Measurements from ENCODE around the gene C10orf105. TPM values are rescaled to one million over a fixed set of nuclear protein-coding genes. Genes with fewer than 3 reads are reported as not detected.
A peak's percentile ranks its signal among the peaks of the same experiment; 100 is the strongest.

Gene C10orf105
- total and polyA plus RNA-seq, 7 experiments from 2014 or later, result 0.13 to 1.0 (median 0.19) TPM; not detected in 2

DNA sequence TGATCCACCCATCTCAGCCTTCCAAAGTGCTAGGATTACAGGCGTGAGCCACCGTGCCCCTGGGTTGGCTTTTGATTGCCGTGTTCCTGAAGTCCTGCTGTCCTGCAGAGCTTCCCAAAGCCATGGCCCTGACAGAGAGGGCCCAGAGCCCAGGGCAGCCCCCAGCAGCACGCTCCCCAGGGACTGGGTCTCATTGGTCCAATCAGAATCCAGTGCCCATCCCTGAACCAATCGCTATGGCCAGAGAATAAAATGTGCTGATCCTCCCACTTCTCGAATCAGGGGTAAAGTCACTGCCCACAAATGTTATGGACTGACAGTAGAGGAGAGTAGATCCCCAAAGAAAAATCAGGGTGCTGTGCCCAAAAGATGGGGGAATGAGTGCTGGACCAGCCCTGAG lies 5.0 kb upstream of the C10orf105 start:
- Mint-ChIP-seq H3K4me3 (peak overlapping the region in 2 of 10 donors; percentile 7 to 33), H3K27me3 (no peaks in the 10 kb centered on the region), H3K36me3 (no peaks in the 10 kb centered on the region), H3K9me3 (peaks cover 0 to 1% (median 0%) of the 10 kb centered on the region in 11 donors), H3K27ac (peak overlapping the region in 8 of 9 donors; percentile 36 to 81 (median 69)), H3K4me1 (peaks cover 48 to 89% (median 63%) of the 10 kb centered on the region in 7 donors)
- no peak for DNase-seq
- peaks cover 51 to 54% of the 10 kb centered on the region in 2 donors for H3K4me1 ChIP-seq (ENCODE audit: control insufficient read depth in 2 of 2, insufficient read depth in 2 of 2, low read length in 2 of 2)
- H3K27ac ChIP-seq (ENCODE audit: low read depth, low read length), result no peak overlapping the region
- ChIA-PET CTCF (interaction anchor here (0.9 to 6.4 kb wide), 8 partner anchors 11 to 49 kb away, joined by 3 to 48 read pairs (median 5); partner anchors contain the start of gene VSIR), POLR2A (interaction anchor here (1.6 to 23.5 kb wide), 6 partner anchors 10 to 46 kb away, joined by 3 to 521 read pairs (median 119); partner anchors contain the start of genes C10orf105 and VSIR)
- H3K36me3 ChIP-seq (ENCODE audit: control insufficient read depth in 2 of 3, insufficient read depth in 3 of 3, low read length in 3 of 3), result no peaks in the 10 kb centered on the region
- H3K4me3 ChIP-seq (ENCODE audit: low read length), result no peak overlapping the region
- intact Hi-C loops (cut with micrococcal nuclease), result no loop called here
- no peaks in the 10 kb centered on the region for H3K27me3 ChIP-seq (ENCODE audit: control insufficient read depth in 2 of 2, insufficient read depth in 2 of 2, low read length in 2 of 2)
- H3K9me3 ChIP-seq (ENCODE audit: control insufficient read depth in 2 of 3, low read length in 3 of 3), result no peaks in the 10 kb centered on the region
- ATAC-seq, result no peak

GRCh38 chr10:71723311-71723710 lies 3.7 kb upstream of the C10orf105 start:
- DNase-seq (no peak), ATAC-seq (no peak)
- H3K27me3 ChIP-seq (ENCODE audit: control insufficient read depth in 2 of 2, insufficient read depth in 2 of 2, low read length in 2 of 2), result no peaks in the 10 kb centered on the region
- no peaks in the 10 kb centered on the region for H3K36me3 Mint-ChIP-seq
- ChIA-PET CTCF (interaction anchor here (0.7 to 6.4 kb wide), 7 partner anchors 9 to 418 kb away, joined by 3 to 48 read pairs (median 5); partner anchors contain the start of gene VSIR), POLR2A (interaction anchor here (1.0 to 23.5 kb wide), 5 partner anchors 8 to 47 kb away, joined by 3 to 521 read pairs (median 136); partner anchors contain the start of genes C10orf105 and VSIR)
- H3K27me3 Mint-ChIP-seq, result no peaks in the 10 kb centered on the region
- H3K36me3 ChIP-seq (ENCODE audit: control insufficient read depth in 2 of 3, insufficient read depth in 3 of 3, low read length in 3 of 3), result no peaks in the 10 kb centered on the region
- H3K27ac Mint-ChIP-seq, result peak overlapping the region in 4 of 9 donors; percentile 38 to 62 (median 54)
- peaks cover 0 to 1% (median 0%) of the 10 kb centered on the region in 11 donors for H3K9me3 Mint-ChIP-seq
- no peak overlapping the region for H3K27ac ChIP-seq (ENCODE audit: low read depth, low read length)
- no peak overlapping the region for H3K4me3 ChIP-seq (ENCODE audit: low read length)
- H3K9me3 ChIP-seq (ENCODE audit: control insufficient read depth in 2 of 3, low read length in 3 of 3), result no peaks in the 10 kb centered on the region
- H3K4me3 Mint-ChIP-seq, result no peak overlapping the region
- peaks cover 44% of the 10 kb centered on the region in 2 donors for H3K4me1 ChIP-seq (ENCODE audit: control insufficient read depth in 2 of 2, insufficient read depth in 2 of 2, low read length in 2 of 2)
- intact Hi-C loops (cut with micrococcal nuclease), result no loop called here
- peaks cover 39 to 77% (median 53%) of the 10 kb centered on the region in 7 donors for H3K4me1 Mint-ChIP-seq

DNA sequence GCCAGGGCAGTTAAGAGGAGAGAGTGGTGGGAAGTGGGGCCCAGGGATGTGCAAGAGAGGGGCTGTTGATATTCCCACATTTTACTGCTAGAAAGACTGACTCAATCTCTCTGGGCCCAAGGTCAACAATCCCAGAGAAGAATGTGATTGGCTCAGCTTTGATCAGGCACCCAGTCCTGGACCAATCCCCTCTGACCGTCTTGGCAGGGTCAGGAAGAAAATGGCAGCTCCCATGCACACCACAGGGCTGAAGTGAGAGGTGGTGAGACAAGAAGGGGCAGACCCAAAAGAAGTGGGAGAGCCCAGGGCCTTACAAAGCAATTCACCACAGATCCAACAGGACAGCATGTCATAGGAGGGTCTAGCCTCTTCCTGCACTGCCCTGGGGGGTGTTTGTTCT lies 3.3 kb upstream of the C10orf105 start:
- peaks cover 35 to 74% (median 51%) of the 10 kb centered on the region in 7 donors for H3K4me1 Mint-ChIP-seq
- no peak for DNase-seq
- H3K36me3 ChIP-seq (ENCODE audit: control insufficient read depth in 2 of 3, insufficient read depth in 3 of 3, low read length in 3 of 3), result no peaks in the 10 kb centered on the region
- H3K27ac Mint-ChIP-seq, result peak overlapping the region in 8 of 9 donors; percentile 35 to 88 (median 58)
- no peaks in the 10 kb centered on the region for H3K9me3 ChIP-seq (ENCODE audit: control insufficient read depth in 2 of 3, low read length in 3 of 3)
- no peaks in the 10 kb centered on the region for H3K27me3 Mint-ChIP-seq
- peaks cover 0 to 1% (median 0%) of the 10 kb centered on the region in 11 donors for H3K9me3 Mint-ChIP-seq
- POLR2A ChIA-PET, result interaction anchor here (0.6 to 23.5 kb wide), 4 partner anchors 8 to 51 kb away, joined by 3 to 521 read pairs (median 78); partner anchors contain the start of genes C10orf105 and VSIR
- H3K36me3 Mint-ChIP-seq, result no peaks in the 10 kb centered on the region
- no peak overlapping the region for H3K27ac ChIP-seq (ENCODE audit: low read depth, low read length)
- H3K4me3 Mint-ChIP-seq, result peak overlapping the region in 1 of 10 donors; percentile 21
- no peaks in the 10 kb centered on the region for H3K27me3 ChIP-seq (ENCODE audit: control insufficient read depth in 2 of 2, insufficient read depth in 2 of 2, low read length in 2 of 2)
- intact Hi-C loops (cut with micrococcal nuclease), result no loop called here
- peaks cover 40 to 41% of the 10 kb centered on the region in 2 donors for H3K4me1 ChIP-seq (ENCODE audit: control insufficient read depth in 2 of 2, insufficient read depth in 2 of 2, low read length in 2 of 2)
- CTCF ChIA-PET, result interaction anchor here (0.7 to 6.4 kb wide), 6 partner anchors 11 to 417 kb away, joined by 3 to 48 read pairs (median 4); partner anchors contain the start of gene VSIR
- no peak for ATAC-seq
- H3K4me3 ChIP-seq (ENCODE audit: low read length), result no peak overlapping the region

DNA sequence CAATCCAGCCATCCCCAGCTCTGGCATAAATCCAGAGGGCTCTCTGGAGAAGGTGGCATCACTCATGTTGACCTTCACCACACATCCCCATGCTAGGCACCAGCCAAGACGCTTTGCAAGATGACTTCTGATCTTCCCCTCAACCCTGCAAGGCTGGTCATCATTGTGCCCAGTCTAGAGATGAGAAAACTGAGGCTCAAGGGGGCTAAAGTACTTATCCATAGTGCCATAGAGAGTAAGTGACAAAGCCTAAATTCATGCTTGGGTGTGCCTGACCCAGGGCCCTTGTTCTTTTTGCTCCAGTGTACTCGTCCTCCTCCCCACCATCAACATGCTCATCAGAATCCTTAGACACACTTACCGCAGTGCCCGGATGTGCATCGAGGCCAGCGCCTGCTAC lies 1.7 kb upstream of the C10orf105 start:
- H3K27me3 ChIP-seq (ENCODE audit: control insufficient read depth in 2 of 2, insufficient read depth in 2 of 2, low read length in 2 of 2), result no peaks in the 10 kb centered on the region
- peaks cover 25 to 39% of the 10 kb centered on the region in 2 donors for H3K4me1 ChIP-seq (ENCODE audit: control insufficient read depth in 2 of 2, insufficient read depth in 2 of 2, low read length in 2 of 2)
- peaks cover 0 to 1% (median 0%) of the 10 kb centered on the region in 11 donors for H3K9me3 Mint-ChIP-seq
- ChIA-PET CTCF (interaction anchor here (1.8 kb wide), 1 partner anchor 14 kb away, joined by 5 read pairs; no protein-coding TSS in a partner anchor), POLR2A (interaction anchor here (0.9 to 23.5 kb wide), 3 partner anchors 6 to 21 kb away, joined by 3 to 521 read pairs (median 150); partner anchors contain the start of gene C10orf105)
- H3K27ac ChIP-seq (ENCODE audit: low read depth, low read length), result no peak overlapping the region
- intact Hi-C loops (cut with micrococcal nuclease), result no loop called here
- H3K27me3 Mint-ChIP-seq, result no peaks in the 10 kb centered on the region
- H3K36me3 Mint-ChIP-seq, result no peaks in the 10 kb centered on the region
- H3K9me3 ChIP-seq (ENCODE audit: control insufficient read depth in 2 of 3, low read length in 3 of 3), result no peaks in the 10 kb centered on the region
- peaks cover 22 to 72% (median 39%) of the 10 kb centered on the region in 7 donors for H3K4me1 Mint-ChIP-seq
- H3K4me3 Mint-ChIP-seq, result no peak overlapping the region
- no peak overlapping the region for H3K4me3 ChIP-seq (ENCODE audit: low read length)
- no peaks in the 10 kb centered on the region for H3K36me3 ChIP-seq (ENCODE audit: control insufficient read depth in 2 of 3, insufficient read depth in 3 of 3, low read length in 3 of 3)
- DNase-seq (no peak), ATAC-seq (no peak)
- peak overlapping the region in 5 of 9 donors; percentile 14 to 84 (median 67) for H3K27ac Mint-ChIP-seq

- Histone ChIP-seq H3K9me3 (ENCODE audit: control insufficient read depth in 2 of 3, low read length in 3 of 3) (no peaks in the 10 kb centered on the region), H3K4me3 (ENCODE audit: low read length) (no peak overlapping the region), H3K27ac (ENCODE audit: low read depth, low read length) (no peak overlapping the region), H3K36me3 (ENCODE audit: control insufficient read depth in 2 of 3, insufficient read depth in 3 of 3, low read length in 3 of 3) (no peaks in the 10 kb centered on the region), H3K27me3 (ENCODE audit: control insufficient read depth in 2 of 2, insufficient read depth in 2 of 2, low read length in 2 of 2) (no peaks in the 10 kb centered on the region), H3K4me1 (ENCODE audit: control insufficient read depth in 2 of 2, insufficient read depth in 2 of 2, low read length in 2 of 2) (peaks cover 21 to 39% of the 10 kb centered on the region in 2 donors)
- intact Hi-C loops (cut with micrococcal nuclease), result no loop called here
- peak overlapping the region in 2 of 9 donors; percentile 18 to 38 for H3K27ac Mint-ChIP-seq
- H3K4me1 Mint-ChIP-seq, result peaks cover 20 to 72% (median 35%) of the 10 kb centered on the region in 7 donors
- no peaks in the 10 kb centered on the region for H3K27me3 Mint-ChIP-seq
- no peak overlapping the region for H3K4me3 Mint-ChIP-seq
- DNase-seq (no peak), ATAC-seq (no peak)
- CTCF ChIA-PET, result interaction anchor here (1.3 to 1.8 kb wide), 3 partner anchors 12 to 54 kb away, joined by 3 to 5 read pairs (median 3); no protein-coding TSS in a partner anchor
- POLR2A ChIA-PET, result interaction anchor here (0.9 to 23.5 kb wide), 3 partner anchors 11 to 49 kb away, joined by 3 to 521 read pairs (median 12); no protein-coding TSS in a partner anchor
- H3K9me3 Mint-ChIP-seq, result peaks cover 0 to 1% (median 0%) of the 10 kb centered on the region in 11 donors
- H3K36me3 Mint-ChIP-seq, result no peaks in the 10 kb centered on the region
Observed at GRCh38 chr10:71720288-71720687, 710 bp upstream of the C10orf105 start.

DNA sequence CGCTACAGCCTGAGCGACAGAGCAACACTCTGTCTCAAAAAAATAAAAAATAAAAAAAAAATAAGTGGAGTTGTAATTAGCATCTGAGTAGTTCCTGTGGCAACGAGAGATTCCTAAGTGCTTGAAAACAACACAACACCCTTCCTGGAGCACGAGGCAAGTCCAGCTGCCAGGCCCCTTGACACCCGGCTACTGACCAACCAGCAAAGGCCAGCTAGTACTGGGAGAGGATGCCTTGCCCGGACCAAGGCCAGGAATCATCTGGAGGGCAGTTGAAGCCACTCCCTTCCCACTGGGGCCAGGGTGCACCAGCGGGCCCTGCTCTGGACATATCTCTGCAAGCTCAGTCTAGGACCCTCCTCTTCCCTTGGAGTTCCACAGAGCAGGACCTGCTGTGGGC lies 536 bp downstream of the C10orf105 start:
- CTCF ChIA-PET, result interaction anchor here (0.6 to 3.8 kb wide), 5 partner anchors 11 to 54 kb away, joined by 3 to 25 read pairs (median 4); partner anchors contain the start of gene VSIR
- no peaks in the 10 kb centered on the region for H3K27me3 Mint-ChIP-seq

More for the DNA sequence above, 536 bp downstream of the C10orf105 start:
- Mint-ChIP-seq H3K36me3 (no peaks in the 10 kb centered on the region), H3K4me3 (no peak overlapping the region), H3K27ac (peak overlapping the region in 3 of 9 donors; percentile 32 to 49 (median 41)), H3K9me3 (peaks cover 0 to 1% (median 0%) of the 10 kb centered on the region in 11 donors), H3K4me1 (peaks cover 25 to 74% (median 44%) of the 10 kb centered on the region in 7 donors)
- POLR2A ChIA-PET, result interaction anchor here (0.7 to 23.5 kb wide), 5 partner anchors 8 to 1529 kb away, joined by 3 to 521 read pairs (median 12); no protein-coding TSS in a partner anchor
- no peak overlapping the region for H3K4me3 ChIP-seq (ENCODE audit: low read length)
- no peak overlapping the region for H3K27ac ChIP-seq (ENCODE audit: low read depth, low read length)
- H3K4me1 ChIP-seq (ENCODE audit: control insufficient read depth in 2 of 2, insufficient read depth in 2 of 2, low read length in 2 of 2), result peaks cover 26 to 43% of the 10 kb centered on the region in 2 donors
- intact Hi-C loops (cut with micrococcal nuclease), result no loop called here
- no peaks in the 10 kb centered on the region for H3K9me3 ChIP-seq (ENCODE audit: control insufficient read depth in 2 of 3, low read length in 3 of 3)
- DNase-seq (no peak), ATAC-seq (no peak)
- H3K36me3 ChIP-seq (ENCODE audit: control insufficient read depth in 2 of 3, insufficient read depth in 3 of 3, low read length in 3 of 3), result no peaks in the 10 kb centered on the region
- no peaks in the 10 kb centered on the region for H3K27me3 ChIP-seq (ENCODE audit: control insufficient read depth in 2 of 2, insufficient read depth in 2 of 2, low read length in 2 of 2)

Measured in naive thymus-derived CD4-positive, alpha-beta T cell (primary cell).